IMR-90 (cell line): ENCODE data around the gene SLC6A11. TPM values are rescaled to one million over a fixed set of nuclear protein-coding genes. Genes with fewer than 3 reads are reported as not detected.

ENCODE experiments used
- ATAC-seq: fragments of 200-7000 bp; cut with Tn5 transposase; 2 replicates; pipeline ENCODE4 v1.9.1; 2020; ENCODE audit warnings: low read depth, mild to moderate bottlenecking, moderate library complexity
- BruUV-seq: library from RNA; stranded (reverse); fragments of 400-500 nt; replicated peaks from 2 replicates; lab custom pipeline; 2021; lab: Mats Ljungman, UMichigan
- CTCF ChIA-PET: fragments of 300-600 bp; formaldehyde crosslinking; extraction: SDS; loops from one replicate; lab custom pipeline; 2021; ENCODE audit warnings: antibody characterized with exemption; lab: Yijun Ruan, JAX
- POLR2A ChIA-PET: fragments of 300-600 bp; sonication (Branson Sonifier 250); formaldehyde crosslinking; loops from one replicate; lab custom pipeline; 2022; ENCODE audit warnings: antibody characterized with exemption; ENCODE audit not compliant: unreplicated experiment; lab: Charles Lee
- DNase-seq: peaks from one replicate; pipeline ENCODE4 v3.0.0; 2013
- H2AFZ ChIP-seq: replicated peaks from 2 replicates; pipeline ENCODE3; 2013; ENCODE audit warnings: low read length, mild to moderate bottlenecking; ENCODE audit not compliant: poor library complexity
- H2AK5ac ChIP-seq: 2 replicates; pipeline ENCODE4 v1.6.1; 2013; ENCODE audit warnings: low read depth, low read length, inconsistent platforms
- H2AK9ac ChIP-seq: replicated peaks from 2 replicates; pipeline ENCODE3; 2013; ENCODE audit warnings: mild to moderate bottlenecking, low read depth, low read length, moderate library complexity; ENCODE audit not compliant: poor library complexity
- H2BK120ac ChIP-seq: 2 replicates; pipeline ENCODE4 v1.6.1; 2013; ENCODE audit warnings: low read depth, low read length, inconsistent platforms
- H2BK15ac ChIP-seq: 3 replicates; pipeline ENCODE4 v1.6.1; 2013; ENCODE audit warnings: low read depth, low read length, inconsistent platforms
- H2BK20ac ChIP-seq: 2 replicates; pipeline ENCODE4 v1.6.1; 2013; ENCODE audit warnings: low read depth, mild to moderate bottlenecking, inconsistent platforms, low read length, moderate library complexity
- H2BK5ac ChIP-seq: 2 replicates; pipeline ENCODE4 v1.6.1; 2013; ENCODE audit warnings: mild to moderate bottlenecking, low read depth, low read length, inconsistent platforms; ENCODE audit not compliant: poor library complexity, severe bottlenecking
- H3K14ac ChIP-seq: replicated peaks from 2 replicates; pipeline ENCODE4 v1.6.1; 2013; ENCODE audit warnings: low read depth, low read length, inconsistent platforms
- H3K18ac ChIP-seq: 2 replicates; pipeline ENCODE4 v1.6.1; 2013; ENCODE audit warnings: low read depth, low read length, control low read depth
- H3K23ac ChIP-seq: 2 replicates; pipeline ENCODE4 v1.6.1; 2013; ENCODE audit warnings: low read depth, low read length, inconsistent platforms
- H3K27ac ChIP-seq: 2 replicates; pipeline ENCODE4 v1.5.1; 2013; ENCODE audit warnings: mild to moderate bottlenecking, control low read depth, low read length; ENCODE audit not compliant: insufficient read depth
- H3K27me3 ChIP-seq: 2 replicates; pipeline ENCODE4 v1.6.1; 2013; ENCODE audit warnings: low read length; ENCODE audit not compliant: control insufficient read depth, insufficient read depth
- H3K36me3 ChIP-seq: 2 replicates; pipeline ENCODE4 v1.6.1; 2013; ENCODE audit warnings: low read length, mixed read lengths; ENCODE audit not compliant: control insufficient read depth, insufficient read depth
- H3K4ac ChIP-seq: 2 replicates; pipeline ENCODE4 v1.6.1; 2013; ENCODE audit warnings: low read depth, low read length, inconsistent platforms
- H3K4me1 ChIP-seq: 2 replicates; pipeline ENCODE4 v1.6.1; 2013; ENCODE audit warnings: low read length, mixed read lengths; ENCODE audit not compliant: control insufficient read depth, insufficient read depth
- H3K4me2 ChIP-seq: 2 replicates; pipeline ENCODE4 v1.6.1; 2013; ENCODE audit warnings: low read depth, mild to moderate bottlenecking, control low read depth, low read length, moderate library complexity
- H3K4me3 ChIP-seq: 2 replicates; pipeline ENCODE4 v1.5.1; 2013; ENCODE audit warnings: low read depth, mild to moderate bottlenecking, control low read depth, low read length, moderate library complexity; ENCODE audit not compliant: insufficient read depth
- H3K56ac ChIP-seq: 2 replicates; pipeline ENCODE4 v1.6.1; 2013; ENCODE audit warnings: low read length, inconsistent platforms; ENCODE audit not compliant: insufficient read depth; ENCODE audit errors: extremely low read depth
- H3K79me1 ChIP-seq, 2 experiments: 2 replicates each; pipeline ENCODE4 v1.6.1; 2013; ENCODE audit warnings: low read length in 2 of 2, inconsistent platforms in 1 of 2, low read depth in 1 of 2
- H3K9ac ChIP-seq: 2 replicates; pipeline ENCODE4 v1.6.1; 2013; ENCODE audit warnings: low read depth, low read length, control low read depth
- H3K9me1 ChIP-seq: 2 replicates; pipeline ENCODE4 v1.6.1; 2013; ENCODE audit warnings: low read length, inconsistent platforms; ENCODE audit not compliant: insufficient read depth
- H3K9me3 ChIP-seq: 2 replicates; pipeline ENCODE4 v1.6.1; 2013; ENCODE audit warnings: low read length; ENCODE audit not compliant: control insufficient read depth, insufficient read depth
- H4K20me1 ChIP-seq: 2 replicates; pipeline ENCODE4 v1.6.1; 2013; ENCODE audit warnings: low read length, inconsistent platforms; ENCODE audit not compliant: insufficient read depth
- H4K5ac ChIP-seq: 2 replicates; pipeline ENCODE4 v1.6.1; 2013; ENCODE audit warnings: mild to moderate bottlenecking, low read depth, low read length, control low read depth
- H4K8ac ChIP-seq, 2 experiments: 2 replicates each; pipeline ENCODE4 v1.6.1; 2013; ENCODE audit warnings: low read depth in 2 of 2, low read length in 2 of 2, control low read depth in 1 of 2, inconsistent platforms in 1 of 2
- H4K91ac ChIP-seq: 2 replicates; pipeline ENCODE4 v1.6.1; 2013; ENCODE audit warnings: low read depth, low read length, inconsistent platforms; ENCODE audit not compliant: insufficient read depth
- BHLHE40 ChIP-seq: fragments of 150-350 bp; IDR thresholded peaks from 2 replicates; pipeline ENCODE4 v1.6.1; 2016; ENCODE audit warnings: mild to moderate bottlenecking, low read depth, low read length
- CEBPB ChIP-seq: IDR thresholded peaks from 2 replicates; pipeline ENCODE4 v1.6.1; 2012; ENCODE audit warnings: low read depth, low read length, improper control_type of control experiment
- CHD1 ChIP-seq: IDR thresholded peaks from 2 replicates; pipeline ENCODE4 v1.6.1; 2012; ENCODE audit warnings: low read depth, low read length, improper control_type of control experiment
- FOS ChIP-seq: fragments of 150-350 bp; IDR thresholded peaks from 2 replicates; pipeline ENCODE4 v1.6.1; 2016; ENCODE audit warnings: low read depth, low read length
- MAFK ChIP-seq: IDR thresholded peaks from 2 replicates; pipeline ENCODE4 v1.6.1; 2012; ENCODE audit warnings: low read depth, low read length, improper control_type of control experiment
- MXI1 ChIP-seq: IDR thresholded peaks from 2 replicates; pipeline ENCODE4 v1.6.1; 2012; ENCODE audit warnings: low read depth, mild to moderate bottlenecking, low read length, moderate library complexity, borderline replicate concordance
- NFE2L2 ChIP-seq: fragments of 150-350 bp; IDR thresholded peaks from 2 replicates; pipeline ENCODE4 v1.6.1; 2016; ENCODE audit warnings: low read depth, mild to moderate bottlenecking, low read length
- POLR2A ChIP-seq: IDR thresholded peaks from 2 replicates; pipeline ENCODE4 v1.6.1; 2012; ENCODE audit warnings: mild to moderate bottlenecking, low read depth, low read length
- RAD21 ChIP-seq: IDR thresholded peaks from 2 replicates; pipeline ENCODE4 v1.6.1; 2012; ENCODE audit warnings: low read length, improper control_type of control experiment
- RFX5 ChIP-seq: IDR thresholded peaks from 2 replicates; pipeline ENCODE4 v1.8.0; 2012; ENCODE audit warnings: low read depth, mild to moderate bottlenecking, low read length, moderate library complexity
- SMC3 ChIP-seq: fragments of 150-350 bp; IDR thresholded peaks from 2 replicates; pipeline ENCODE4 v1.6.1; 2016; ENCODE audit warnings: low read depth, mild to moderate bottlenecking, antibody characterized with exemption, low read length, moderate library complexity
- USF2 ChIP-seq: fragments of 150-350 bp; IDR thresholded peaks from 2 replicates; pipeline ENCODE4 v1.6.1; 2017; ENCODE audit warnings: mild to moderate bottlenecking, antibody characterized with exemption, low read length, low read depth
- WGBS, 2 experiments: methylation state at CpG; one replicate each; pipeline versions ENCODE4 v1.1.5 to v1.1.7; 2013; ENCODE audit warnings: missing lambda C conversion rate in 2 of 2; ENCODE audit not compliant: insufficient read length in 1 of 2; ENCODE audit errors: extremely low coverage in 2 of 2; 5-methylcytosine and 5-hydroxymethylcytosine counted together
- dilution Hi-C: fragments of 300-500 bp; cut with HindIII; formaldehyde crosslinking; loops from one replicate; pipeline ENCODE4 v1.14.3; 2018; ENCODE audit warnings: low sequenced_read_pairs; ENCODE audit not compliant: unreplicated experiment
- in situ Hi-C: fragments of 300-500 bp; cut with MboI; formaldehyde crosslinking; loops from 3 replicates; pipeline ENCODE4 v1.14.3; 2019; ENCODE audit warnings: low sequenced_read_pairs, inconsistent platforms, mixed read lengths
- intact Hi-C: fragments of 100-400 bp; cut with micrococcal nuclease; formaldehyde crosslinking; loops from 2 replicates; pipeline ENCODE4 v1.10.0; 2022
- polyA plus RNA-seq, 3 experiments: library from polyadenylated mRNA; depleted of rRNA; stranded (reverse); fragments of >200 nt; gene quantifications; 2 replicates each; pipeline ENCODE4 v1.2.3, GENCODE V29; 2012; ENCODE audit warnings: low replicate concordance in 1 of 3
- total RNA-seq: library from RNA; depleted of rRNA; stranded (reverse); fragments of >200 nt; gene quantifications from 2 replicates; pipeline ENCODE4 v1.2.3, GENCODE V29; 2012
- TF ChIP-seq, protein P1 (sequence below): conservative IDR thresholded peaks from 2 replicates; pipeline ENCODE4 v1.5.1; 2012; ENCODE audit warnings: mild to moderate bottlenecking, low read depth, low read length, improper control_type of control experiment
- TF ChIP-seq, protein P2 (sequence below): fragments of 150-350 bp; IDR thresholded peaks from 2 replicates; pipeline ENCODE4 v1.6.1; 2016; ENCODE audit warnings: low read depth, mild to moderate bottlenecking, low read length, moderate library complexity, borderline replicate concordance

The SLC6A11 gene
- total and polyA plus RNA-seq, 2 of the 4 experiments (the other 2 are of a cell fraction): not detected

DNA sequence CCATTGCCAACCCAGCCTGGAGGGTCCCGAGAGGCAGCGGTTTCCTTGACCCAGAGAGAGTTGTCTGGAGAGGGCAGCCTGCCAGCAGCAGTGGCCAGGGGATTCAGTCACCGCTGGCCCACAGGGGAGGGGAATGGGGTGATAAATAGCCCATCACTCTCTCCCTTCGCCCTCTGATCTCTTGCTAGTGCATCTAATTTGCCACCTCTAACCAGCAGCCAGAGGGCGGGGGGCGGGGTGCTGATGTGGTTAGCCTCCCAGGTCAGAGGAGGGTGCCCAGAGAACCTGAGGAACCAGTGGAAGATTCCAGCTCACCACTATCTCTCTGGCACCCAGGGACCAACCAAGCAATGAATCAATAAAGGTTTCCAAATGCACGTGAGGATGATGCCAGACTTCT is 35.1 kb upstream of the SLC6A11 start:
- ATAC-seq (no peak), DNase-seq (no peak)
- CTCF ChIA-PET: no interaction called here
- no peaks in the 10 kb centered on the region for H3K36me3 ChIP-seq
- no peaks in the 10 kb centered on the region for H3K79me1 ChIP-seq
- H3K18ac ChIP-seq: no peak overlapping the region
- dilution Hi-C loops (no loop called here), in situ Hi-C loops (no loop called here), intact Hi-C loops (loop anchor here (10.0 kb wide), 1 partner anchor 144 kb away; no protein-coding TSS in a partner anchor)
- no peak overlapping the region for H3K4ac ChIP-seq
- POLR2A ChIA-PET: no interaction called here
- H2BK120ac ChIP-seq: no peak overlapping the region
- H2BK5ac ChIP-seq: no peak overlapping the region
- no peak overlapping the region for H2AK9ac ChIP-seq
- TF ChIP-seq MXI1 (no peak), MAFK (no peak), RAD21 (no peak), CEBPB (no peak), BHLHE40 (no peak), NFE2L2 (no peak), CHD1 (no peak), POLR2A (no peak), FOS (no peak), USF2 (no peak), RFX5 (no peak), SMC3 (no peak)
- TF ChIP-seq, protein P1, sequence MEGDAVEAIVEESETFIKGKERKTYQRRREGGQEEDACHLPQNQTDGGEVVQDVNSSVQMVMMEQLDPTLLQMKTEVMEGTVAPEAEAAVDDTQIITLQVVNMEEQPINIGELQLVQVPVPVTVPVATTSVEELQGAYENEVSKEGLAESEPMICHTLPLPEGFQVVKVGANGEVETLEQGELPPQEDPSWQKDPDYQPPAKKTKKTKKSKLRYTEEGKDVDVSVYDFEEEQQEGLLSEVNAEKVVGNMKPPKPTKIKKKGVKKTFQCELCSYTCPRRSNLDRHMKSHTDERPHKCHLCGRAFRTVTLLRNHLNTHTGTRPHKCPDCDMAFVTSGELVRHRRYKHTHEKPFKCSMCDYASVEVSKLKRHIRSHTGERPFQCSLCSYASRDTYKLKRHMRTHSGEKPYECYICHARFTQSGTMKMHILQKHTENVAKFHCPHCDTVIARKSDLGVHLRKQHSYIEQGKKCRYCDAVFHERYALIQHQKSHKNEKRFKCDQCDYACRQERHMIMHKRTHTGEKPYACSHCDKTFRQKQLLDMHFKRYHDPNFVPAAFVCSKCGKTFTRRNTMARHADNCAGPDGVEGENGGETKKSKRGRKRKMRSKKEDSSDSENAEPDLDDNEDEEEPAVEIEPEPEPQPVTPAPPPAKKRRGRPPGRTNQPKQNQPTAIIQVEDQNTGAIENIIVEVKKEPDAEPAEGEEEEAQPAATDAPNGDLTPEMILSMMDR: no peak
- TF ChIP-seq, protein P2, sequence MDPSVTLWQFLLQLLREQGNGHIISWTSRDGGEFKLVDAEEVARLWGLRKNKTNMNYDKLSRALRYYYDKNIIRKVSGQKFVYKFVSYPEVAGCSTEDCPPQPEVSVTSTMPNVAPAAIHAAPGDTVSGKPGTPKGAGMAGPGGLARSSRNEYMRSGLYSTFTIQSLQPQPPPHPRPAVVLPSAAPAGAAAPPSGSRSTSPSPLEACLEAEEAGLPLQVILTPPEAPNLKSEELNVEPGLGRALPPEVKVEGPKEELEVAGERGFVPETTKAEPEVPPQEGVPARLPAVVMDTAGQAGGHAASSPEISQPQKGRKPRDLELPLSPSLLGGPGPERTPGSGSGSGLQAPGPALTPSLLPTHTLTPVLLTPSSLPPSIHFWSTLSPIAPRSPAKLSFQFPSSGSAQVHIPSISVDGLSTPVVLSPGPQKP: no peak
- H3K4me1 ChIP-seq: no peaks in the 10 kb centered on the region
- no peak overlapping the region for H3K4me2 ChIP-seq
- H3K23ac ChIP-seq: no peak overlapping the region
- no peak overlapping the region for H2BK15ac ChIP-seq
- H4K20me1 ChIP-seq: no peaks in the 10 kb centered on the region
- WGBS, 2 experiments: 50% methylated on average over 1 of the region's 7 CpGs; no CpG with 5 or more reads in 1 of the 2 experiments
- no peak overlapping the region for H2BK20ac ChIP-seq
- H3K27me3 ChIP-seq: peaks cover 2% of the 10 kb centered on the region; the same call in 1 of the 2 replicates
- H3K9me3 ChIP-seq: no peaks in the 10 kb centered on the region
- BruUV-seq: no TSS peak
- H2AFZ ChIP-seq: no peak overlapping the region
- no peak overlapping the region for H3K14ac ChIP-seq
- no peak overlapping the region for H3K56ac ChIP-seq
- no peak overlapping the region for H4K91ac ChIP-seq
- no peak overlapping the region for H3K9ac ChIP-seq
- no peak overlapping the region for H3K4me3 ChIP-seq
- no peak overlapping the region for H3K27ac ChIP-seq
- no peaks in the 10 kb centered on the region for H3K9me1 ChIP-seq
- no peak overlapping the region for H4K5ac ChIP-seq
- no peak overlapping the region for H4K8ac ChIP-seq
- no peak overlapping the region for H2AK5ac ChIP-seq
